Stimulated activated CD8-positive, alpha-beta memory T cell treated with anti-CD3 and anti-CD28 coated beads, Interleukin-4, amount 100 ng/mL, for 48 hours (primary cell): ENCODE results near the gene TYW1.
A peak's percentile ranks its signal among the peaks of the same experiment; 100 is the strongest.
"Not testable (repeated sequence)": the region's sequence is repeated elsewhere in the genome, so short reads cannot be mapped to it uniquely, and the experiment has no call there.

ENCODE experiments used
- DNase-seq: peaks from one replicate; pipeline ENCODE4 v3.0.0-alpha.2; 2020

The TYW1 gene

GRCh38 chr7:67259363-67259762 lies 262.7 kb downstream of the TYW1 start:
- not testable (repeated sequence) for DNase-seq

- peak; percentile 27 for DNase-seq
Measured at GRCh38 chr7:67260166-67260586, 263.5 kb downstream of the TYW1 start.

- DNase-seq, result not testable (repeated sequence)
Measured at GRCh38 chr7:67264000-67264399, 267.4 kb downstream of the TYW1 start.

- DNase-seq, result not testable (repeated sequence)
Measured at GRCh38 chr7:67266070-67266469, 269.4 kb downstream of the TYW1 start.

GRCh38 chr7:67267914-67268313 lies 271.3 kb downstream of the TYW1 start:
- DNase-seq, result no peak

GRCh38 chr7:67269916-67270315 lies 273.3 kb downstream of the TYW1 start:
- DNase-seq, result not testable (repeated sequence)
